ACC112 (cell line): ENCODE results near the gene OSBPL9.
"Not testable (repeated sequence)": the region's sequence is repeated elsewhere in the genome, so short reads cannot be mapped to it uniquely, and the experiment has no call there.

Experiments used
- H2AFZ ChIP-seq: fragments of 200-600 bp; sonication (generic); one replicate; pipeline ENCODE4 v1.6.0; 2017; ENCODE audit warnings: antibody characterized with exemption, low read length; ENCODE audit not compliant: unreplicated experiment
- H3K27ac ChIP-seq: fragments of 200-600 bp; sonication (generic); 2 replicates; pipeline ENCODE4 v1.5.1; 2014; ENCODE audit warnings: low read depth, mild to moderate bottlenecking, antibody characterized with exemption, low read length, moderate library complexity
- H3K27me3 ChIP-seq: fragments of 200-600 bp; sonication (generic); 2 replicates; pipeline ENCODE4 v1.6.1; 2014; ENCODE audit warnings: mild to moderate bottlenecking, antibody characterized with exemption, low read length, moderate library complexity, mixed read lengths; ENCODE audit not compliant: insufficient read depth
- H3K36me3 ChIP-seq: fragments of 200-600 bp; sonication (generic); 2 replicates; pipeline ENCODE4 v1.6.1; 2016; ENCODE audit warnings: mild to moderate bottlenecking, antibody characterized with exemption, low read length, moderate library complexity, mixed read lengths; ENCODE audit not compliant: insufficient read depth
- H3K4me1 ChIP-seq: fragments of 200-600 bp; sonication (generic); one replicate; pipeline ENCODE4 v1.6.1; 2016; ENCODE audit warnings: low read length, mixed read lengths; ENCODE audit not compliant: insufficient read depth, unreplicated experiment, control insufficient read depth
- H3K4me3 ChIP-seq: fragments of 200-600 bp; sonication (generic); 2 replicates; pipeline ENCODE4 v1.5.1; 2014; ENCODE audit warnings: mild to moderate bottlenecking, low read depth, low read length
- H3K79me2 ChIP-seq: fragments of 200-600 bp; sonication (generic); one replicate; pipeline ENCODE4 v1.6.0; 2016; ENCODE audit warnings: low read length; ENCODE audit not compliant: control insufficient read depth, unreplicated experiment, insufficient read depth

Gene OSBPL9

GRCh38 chr1:51814513-51814912, 197.6 kb downstream of the OSBPL9 start:
- Histone ChIP-seq H3K36me3 (peaks cover 29% of the 10 kb centered on the region), H3K27me3 (no peaks in the 10 kb centered on the region), H3K4me3 (no peak overlapping the region), H3K79me2 (no peaks in the 10 kb centered on the region), H3K4me1 (no peaks in the 10 kb centered on the region), H3K27ac (no peak overlapping the region), H2AFZ (no peak overlapping the region)

DNA sequence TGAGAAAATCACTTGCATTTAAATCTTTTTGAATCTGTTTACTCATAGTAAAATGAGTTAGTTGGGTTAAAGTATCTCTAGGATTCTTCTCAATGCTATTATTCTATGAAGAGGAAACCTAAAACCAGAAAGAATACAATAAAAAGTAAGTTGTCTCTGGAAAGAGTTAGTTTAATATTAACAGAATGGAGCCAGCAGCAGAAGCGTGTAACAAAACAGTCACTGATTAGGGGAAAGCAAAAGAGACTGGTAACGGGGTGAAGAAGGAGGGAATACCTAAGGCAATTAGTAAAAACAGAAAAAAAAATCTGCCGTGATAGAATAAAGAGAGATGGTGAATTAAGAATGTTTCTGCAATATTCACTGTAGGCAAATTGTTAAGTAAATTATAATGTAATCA, 201.6 kb downstream of the OSBPL9 start:
- no peaks in the 10 kb centered on the region for H3K79me2 ChIP-seq
- no peaks in the 10 kb centered on the region for H3K4me1 ChIP-seq
- no peak overlapping the region for H3K4me3 ChIP-seq
- H3K27ac ChIP-seq, result no peak overlapping the region
- peaks cover 21% of the 10 kb centered on the region for H3K36me3 ChIP-seq
- no peaks in the 10 kb centered on the region for H3K27me3 ChIP-seq
- H2AFZ ChIP-seq, result no peak overlapping the region

GRCh38 chr1:51819021-51819420, 202.1 kb downstream of the OSBPL9 start:
- H3K4me1 ChIP-seq, H3K4me3 ChIP-seq, H3K27ac ChIP-seq, H2AFZ ChIP-seq, H3K79me2 ChIP-seq, H3K27me3 ChIP-seq: not testable (repeated sequence)
- H3K36me3 ChIP-seq, result peaks cover 17% of the 10 kb centered on the region

DNA sequence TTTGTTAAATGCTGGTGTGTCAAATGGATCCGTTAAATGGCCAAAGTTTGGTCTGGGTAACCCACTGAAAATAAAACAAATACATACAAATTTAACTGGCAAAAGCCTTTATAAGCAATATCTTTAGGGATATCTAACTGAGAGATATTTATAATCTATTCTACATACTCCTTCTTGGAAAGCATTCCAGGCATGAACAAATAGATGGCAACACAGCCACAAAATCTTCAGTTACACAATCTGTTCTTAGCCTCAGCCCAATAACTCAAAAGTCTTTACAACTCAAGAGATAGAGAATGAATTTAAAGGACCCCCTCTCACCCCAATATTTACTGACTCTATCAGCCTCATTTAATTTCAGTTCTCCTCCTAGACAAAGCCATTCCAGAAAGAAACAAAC, 202.9 kb downstream of the OSBPL9 start:
- H3K4me3 ChIP-seq, result no peak overlapping the region
- no peaks in the 10 kb centered on the region for H3K4me1 ChIP-seq
- no peaks in the 10 kb centered on the region for H3K79me2 ChIP-seq
- H3K27me3 ChIP-seq, result no peaks in the 10 kb centered on the region
- peaks cover 21% of the 10 kb centered on the region for H3K36me3 ChIP-seq
- no peak overlapping the region for H2AFZ ChIP-seq
- H3K27ac ChIP-seq, result no peak overlapping the region

GRCh38 chr1:51829058-51829457, 212.2 kb downstream of the OSBPL9 start:
- no peaks in the 10 kb centered on the region for H3K27me3 ChIP-seq
- peaks cover 2% of the 10 kb centered on the region for H3K4me1 ChIP-seq
- no peaks in the 10 kb centered on the region for H3K79me2 ChIP-seq
- no peak overlapping the region for H2AFZ ChIP-seq
- H3K36me3 ChIP-seq, result peaks cover 34% of the 10 kb centered on the region
- no peak overlapping the region for H3K27ac ChIP-seq
- no peak overlapping the region for H3K4me3 ChIP-seq

GRCh38 chr1:51833700-51834099, 216.8 kb downstream of the OSBPL9 start:
- H3K79me2 ChIP-seq, result peaks cover 2% of the 10 kb centered on the region
- H3K27me3 ChIP-seq, result no peaks in the 10 kb centered on the region
- H3K4me1 ChIP-seq, result peaks cover 3% of the 10 kb centered on the region
- H2AFZ ChIP-seq, result no peak overlapping the region
- peaks cover 44% of the 10 kb centered on the region for H3K36me3 ChIP-seq
- no peak overlapping the region for H3K27ac ChIP-seq
- H3K4me3 ChIP-seq, result no peak overlapping the region

GRCh38 chr1:51837243-51837642, 220.4 kb downstream of the OSBPL9 start:
- no peak overlapping the region for H2AFZ ChIP-seq
- no peak overlapping the region for H3K4me3 ChIP-seq
- peaks cover 33% of the 10 kb centered on the region for H3K36me3 ChIP-seq
- peaks cover 2% of the 10 kb centered on the region for H3K79me2 ChIP-seq
- no peaks in the 10 kb centered on the region for H3K27me3 ChIP-seq
- H3K4me1 ChIP-seq, result peaks cover 3% of the 10 kb centered on the region
- H3K27ac ChIP-seq, result no peak overlapping the region
